Panc1 (cell line): ENCODE results near the gene NOTCH2. TPM values are rescaled to one million over a fixed set of nuclear protein-coding genes. Genes with fewer than 3 reads are reported as not detected.

Experiments used
- ATAC-seq: fragments of 200-7000 bp; cut with Tn5 transposase; 2 replicates; pipeline ENCODE4 v1.9.1; 2020; ENCODE audit warnings: mild to moderate bottlenecking, moderate library complexity
- BruUV-seq: library from RNA; stranded (reverse); fragments of 400-500 nt; replicated peaks from 2 replicates; lab custom pipeline; 2021; lab: Mats Ljungman, UMichigan
- CTCF ChIA-PET: fragments of 300-600 bp; sonication (Branson Sonifier 250); formaldehyde crosslinking; loops from one replicate; lab custom pipeline; 2022; ENCODE audit warnings: antibody characterized with exemption; lab: Charles Lee
- POLR2A ChIA-PET: fragments of 300-600 bp; sonication (Branson Sonifier 250); formaldehyde crosslinking; loops from one replicate; lab custom pipeline; 2022; ENCODE audit warnings: antibody characterized with exemption; lab: Charles Lee
- DNase-seq: peaks from one replicate; pipeline ENCODE4 v3.0.0-alpha.2; 2010; ENCODE audit warnings: low read depth, low spot score
- H3K27ac ChIP-seq: 2 replicates; pipeline ENCODE4 v1.5.1; 2011; ENCODE audit warnings: mild to moderate bottlenecking, low read length, inconsistent platforms
- H3K27me3 ChIP-seq: fragments of 200-500 bp; sonication (Bioruptor generic); 2 replicates; pipeline ENCODE4 v1.6.0; 2014; ENCODE audit warnings: low read length, inconsistent platforms; ENCODE audit not compliant: control insufficient read depth, insufficient read depth
- H3K36me3 ChIP-seq: fragments of 200-500 bp; sonication (Bioruptor generic); 2 replicates; pipeline ENCODE4 v1.5.1; 2014; ENCODE audit warnings: inconsistent platforms, mild to moderate bottlenecking, low read length, moderate library complexity; ENCODE audit not compliant: control insufficient read depth, insufficient read depth
- H3K4me1 ChIP-seq: 2 replicates; pipeline ENCODE4 v1.5.1; 2011; ENCODE audit warnings: inconsistent platforms, mild to moderate bottlenecking, low read length, moderate library complexity; ENCODE audit not compliant: control insufficient read depth, insufficient read depth
- H3K4me3 ChIP-seq, 2 experiments: 2 replicates each; pipeline ENCODE4 v1.5.1; 2011 to 2012; ENCODE audit warnings: low read depth in 2 of 2, low read length in 2 of 2, mild to moderate bottlenecking in 2 of 2, inconsistent platforms in 1 of 2, moderate library complexity in 1 of 2
- H3K9me3 ChIP-seq: fragments of 200-500 bp; sonication (Bioruptor generic); 2 replicates; pipeline ENCODE4 v1.5.1; 2014; ENCODE audit warnings: low read depth, mild to moderate bottlenecking, inconsistent platforms, low read length, moderate library complexity; ENCODE audit not compliant: control insufficient read depth, insufficient read depth
- CTCF ChIP-seq: fragments of 450-650 bp; IDR thresholded peaks from 2 replicates; pipeline ENCODE4 v1.5.1; 2017; ENCODE audit warnings: mild to moderate bottlenecking
- POLR2AphosphoS5 ChIP-seq: IDR thresholded peaks from 2 replicates; pipeline ENCODE4 v1.6.1; 2012; ENCODE audit warnings: mild to moderate bottlenecking, low read depth, low read length, moderate library complexity
- REST ChIP-seq, 2 experiments: IDR thresholded peaks; 2 replicates each; pipeline ENCODE4 v1.6.1; 2011 to 2012; ENCODE audit warnings: low read depth in 2 of 2, control low read depth in 1 of 2, low read length in 1 of 2, mild to moderate bottlenecking in 1 of 2, moderate library complexity in 1 of 2; ENCODE audit not compliant: insufficient read depth in 1 of 2
- SIN3A ChIP-seq: IDR thresholded peaks from 2 replicates; pipeline ENCODE4 v1.6.1; 2012; ENCODE audit warnings: low read depth, mild to moderate bottlenecking, low read length, moderate library complexity, borderline replicate concordance; ENCODE audit not compliant: insufficient read depth
- TCF7L2 ChIP-seq: IDR thresholded peaks from 2 replicates; pipeline ENCODE4 v1.6.1; 2011; ENCODE audit warnings: mild to moderate bottlenecking, low read depth, low read length, inconsistent platforms
- in situ Hi-C: cut with HindIII; loops from 2 replicates; pipeline ENCODE4 v1.10.0; 2016; ENCODE audit warnings: low sequenced_read_pairs, low pct_unique_long_range_greater_than_20kb
- intact Hi-C: fragments of 100-400 bp; cut with micrococcal nuclease; formaldehyde crosslinking; loops from one replicate; pipeline ENCODE4 v1.10.0; 2022; ENCODE audit not compliant: unreplicated experiment
- total RNA-seq: library from RNA; stranded (reverse); gene quantifications from one replicate; pipeline ENCODE4 v1.2.1, GENCODE V29; 2021; ENCODE audit not compliant: unreplicated experiment

The NOTCH2 gene
- total RNA-seq, 1 experiment from 2014 or later: 191 TPM

- no TSS peak for BruUV-seq
- no peak overlapping the region for H3K4me3 ChIP-seq
- no peaks in the 10 kb centered on the region for H3K4me1 ChIP-seq
- no peak overlapping the region for H3K27ac ChIP-seq
- ChIA-PET POLR2A (no interaction called here), CTCF (no interaction called here)
- ATAC-seq (no peak), DNase-seq (no peak)
- TF ChIP-seq POLR2AphosphoS5: no peak
- TF ChIP-seq CTCF: no peak
- TF ChIP-seq SIN3A: no peak
- TF ChIP-seq REST (IDR thresholded peaks at IDR 0.05; ENCODE audit: insufficient read depth in 1 of 2, low read depth in 2 of 2, low read length in 1 of 2): no peak
- TF ChIP-seq TCF7L2: no peak
- peaks cover 44% of the 10 kb centered on the region for H3K27me3 ChIP-seq
- in situ Hi-C loops: no loop called here
- no peaks in the 10 kb centered on the region for H3K9me3 ChIP-seq
- intact Hi-C loops: no loop called here
- H3K36me3 ChIP-seq: no peaks in the 10 kb centered on the region
These were observed 187.1 kb downstream of the NOTCH2 start for GRCh38 chr1:119882132-119883049.

GRCh38 chr1:119879510-119880434 is 189.7 kb downstream of the NOTCH2 start:
- ChIA-PET POLR2A (no interaction called here), CTCF (no interaction called here)
- Histone ChIP-seq H3K4me1 (no peaks in the 10 kb centered on the region), H3K9me3 (no peaks in the 10 kb centered on the region), H3K27me3 (peaks cover 48% of the 10 kb centered on the region), H3K27ac (no peak overlapping the region), H3K4me3 (no peak overlapping the region), H3K36me3 (no peaks in the 10 kb centered on the region)
- intact Hi-C loops (loop anchor here (10.0 kb wide), 1 partner anchor 265 kb away; no protein-coding TSS in a partner anchor), in situ Hi-C loops (no loop called here)
- no peak for ATAC-seq
- BruUV-seq: no TSS peak
- DNase-seq: no peak
- TF ChIP-seq POLR2AphosphoS5 (no peak), TCF7L2 (no peak), REST (IDR thresholded peaks at IDR 0.05; ENCODE audit: insufficient read depth in 1 of 2, low read depth in 2 of 2, low read length in 1 of 2) (no peak), SIN3A (no peak), CTCF (no peak)
